Cardiac atrium fibroblast (primary cell): ENCODE results near the gene MELK. TPM values are rescaled to one million over a fixed set of nuclear protein-coding genes. Genes with fewer than 3 reads are reported as not detected.

Source experiments
- total RNA-seq: library from RNA; depleted of rRNA; stranded (reverse); fragments of >200 nt; gene quantifications from 2 replicates; pipeline ENCODE4 v1.2.3, GENCODE V29; 2015

The MELK gene
- total RNA-seq = 12.5 and 15.6 TPM in 2 replicates

GRCh38 chr9:36572515-36573418 is at the start of gene MELK:
TSS of gene MELK (plus strand) at chr9:36572895. CDS start at chr9:36581682, 8,787 bp downstream.

Other genes starting within 250 kb of the MELK start
- 11.2 and 17.8 TPM in 2 replicates for gene RNF38, start 172.6 kb upstream of the MELK start, total RNA-seq